Hepatocyte (in vitro differentiated cells): ENCODE data around the gene SH3GL2. TPM values are rescaled to one million over a fixed set of nuclear protein-coding genes. Genes with fewer than 3 reads are reported as not detected.

ENCODE experiments used
- DNase-seq: peaks from one replicate; pipeline ENCODE4 v3.0.0-alpha.2; 2016; ENCODE audit warnings: low spot score
- H2AFZ ChIP-seq: fragments of 200-600 bp; sonication (generic); 2 replicates; pipeline ENCODE4 v1.6.0; 2016; ENCODE audit warnings: antibody characterized with exemption, mild to moderate bottlenecking
- H3K27ac ChIP-seq: fragments of 200-600 bp; sonication (generic); 2 replicates; pipeline ENCODE4 v1.5.1; 2016; ENCODE audit warnings: mild to moderate bottlenecking
- H3K27me3 ChIP-seq: fragments of 200-600 bp; sonication (generic); 2 replicates; pipeline ENCODE4 v1.6.1; 2016
- H3K36me3 ChIP-seq: fragments of 200-600 bp; sonication (generic); replicated peaks from 2 replicates; pipeline ENCODE4 v1.5.1; 2016; ENCODE audit warnings: low read depth; ENCODE audit not compliant: insufficient read depth
- H3K4me1 ChIP-seq: fragments of 200-600 bp; sonication (generic); 2 replicates; pipeline ENCODE4 v1.5.1; 2016; ENCODE audit warnings: mild to moderate bottlenecking, moderate library complexity; ENCODE audit not compliant: insufficient read depth
- H3K4me2 ChIP-seq: fragments of 200-600 bp; sonication (generic); 2 replicates; pipeline ENCODE4 v1.6.0; 2016
- H3K4me3 ChIP-seq: fragments of 200-600 bp; sonication (generic); 2 replicates; pipeline ENCODE4 v1.5.1; 2016; ENCODE audit warnings: mild to moderate bottlenecking
- H3K79me2 ChIP-seq: fragments of 200-600 bp; sonication (generic); 2 replicates; pipeline ENCODE4 v1.6.0; 2017; ENCODE audit warnings: mild to moderate bottlenecking
- H3K9me2 ChIP-seq: fragments of 200-600 bp; sonication (generic); replicated peaks from 2 replicates; pipeline ENCODE4 v1.6.0; 2017; ENCODE audit warnings: mild to moderate bottlenecking; ENCODE audit not compliant: insufficient read depth
- H3K9me3 ChIP-seq: fragments of 200-600 bp; sonication (generic); 2 replicates; pipeline ENCODE4 v1.5.1; 2016; ENCODE audit warnings: low read depth, mild to moderate bottlenecking
- H4K20me1 ChIP-seq: fragments of 200-600 bp; sonication (generic); 2 replicates; pipeline ENCODE4 v1.6.0; 2016; ENCODE audit warnings: mild to moderate bottlenecking; ENCODE audit not compliant: insufficient read depth, poor library complexity, severe bottlenecking
- EZH2 ChIP-seq: fragments of 200-600 bp; sonication (generic); IDR thresholded peaks from 2 replicates; pipeline ENCODE4 v1.6.1; 2016; ENCODE audit warnings: antibody characterized with exemption, mild to moderate bottlenecking, borderline replicate concordance
- EZH2phosphoT487 ChIP-seq: fragments of 200-600 bp; sonication (generic); IDR thresholded peaks from one replicate; pipeline ENCODE4 v1.6.1; 2018; ENCODE audit warnings: antibody characterized with exemption, mild to moderate bottlenecking, low read depth, moderate library complexity; ENCODE audit not compliant: unreplicated experiment, severe bottlenecking
- WGBS: methylation state at CpG from one replicate; pipeline ENCODE4 v1.1.6; 2016; ENCODE audit warnings: low lambda C conversion rate; ENCODE audit errors: missing lambda C conversion rate; 5-methylcytosine and 5-hydroxymethylcytosine counted together
- polyA plus RNA-seq: library from polyadenylated mRNA; unstranded; fragments of >200 nt; fragmentation: Nextera tagmentation; extraction: Ambion mirVana; gene quantifications from 2 replicates; pipeline ENCODE4 v1.2.1, GENCODE V29; 2016
- total RNA-seq: library from RNA; depleted of rRNA; stranded (reverse); fragments of >200 nt; gene quantifications from 2 replicates; pipeline ENCODE4 v1.2.3, GENCODE V29; 2014
- TF ChIP-seq, protein P1 (sequence below): fragments of 200-600 bp; sonication (generic); IDR thresholded peaks from 2 replicates; pipeline ENCODE4 v1.5.1; 2016; ENCODE audit warnings: antibody characterized with exemption, mild to moderate bottlenecking; ENCODE audit not compliant: poor library complexity

The SH3GL2 gene
- total and polyA plus RNA-seq, 2 experiments from 2014 or later = 2.8 to 5.8 TPM

DNA sequence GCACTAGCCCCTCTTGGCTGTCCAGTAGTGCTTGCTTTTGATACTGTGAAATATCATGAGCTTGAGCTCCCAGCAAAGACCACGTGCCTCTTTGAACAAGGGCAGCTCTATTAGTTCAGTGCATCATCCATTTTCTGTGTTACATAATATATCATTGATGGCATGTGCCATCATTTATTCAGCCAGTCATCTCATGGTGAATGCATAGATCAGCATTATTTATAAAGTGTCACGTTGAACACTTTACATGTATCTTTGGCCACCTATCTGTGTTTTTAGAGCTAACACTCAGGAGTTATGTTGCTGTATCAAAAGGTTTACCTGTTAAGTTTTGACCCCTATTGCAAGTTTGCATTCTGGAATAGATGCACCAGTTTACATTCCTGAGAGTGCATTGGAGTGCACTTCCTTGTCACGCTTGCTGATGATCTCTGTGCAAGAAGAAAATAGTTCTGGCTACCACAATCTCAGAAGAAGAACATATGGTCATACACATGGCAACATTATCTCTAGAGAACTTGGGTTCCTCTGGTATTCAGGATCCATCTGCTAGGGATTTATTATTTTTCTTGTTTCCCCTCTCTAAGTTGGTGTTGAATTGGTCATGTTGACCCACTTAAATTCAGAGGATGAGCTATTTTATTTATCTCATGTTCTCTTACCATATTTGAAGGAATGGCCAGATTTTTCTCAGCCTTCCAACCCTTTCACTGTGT, 120.9 kb downstream of the SH3GL2 start:
- H3K27me3 ChIP-seq = no peaks in the 10 kb centered on the region
- no peaks in the 10 kb centered on the region for H3K9me3 ChIP-seq
- H4K20me1 ChIP-seq = no peaks in the 10 kb centered on the region
- H3K4me2 ChIP-seq = no peak overlapping the region
- no peaks in the 10 kb centered on the region for H3K36me3 ChIP-seq
- no peak overlapping the region for H2AFZ ChIP-seq
- TF ChIP-seq, protein P1, sequence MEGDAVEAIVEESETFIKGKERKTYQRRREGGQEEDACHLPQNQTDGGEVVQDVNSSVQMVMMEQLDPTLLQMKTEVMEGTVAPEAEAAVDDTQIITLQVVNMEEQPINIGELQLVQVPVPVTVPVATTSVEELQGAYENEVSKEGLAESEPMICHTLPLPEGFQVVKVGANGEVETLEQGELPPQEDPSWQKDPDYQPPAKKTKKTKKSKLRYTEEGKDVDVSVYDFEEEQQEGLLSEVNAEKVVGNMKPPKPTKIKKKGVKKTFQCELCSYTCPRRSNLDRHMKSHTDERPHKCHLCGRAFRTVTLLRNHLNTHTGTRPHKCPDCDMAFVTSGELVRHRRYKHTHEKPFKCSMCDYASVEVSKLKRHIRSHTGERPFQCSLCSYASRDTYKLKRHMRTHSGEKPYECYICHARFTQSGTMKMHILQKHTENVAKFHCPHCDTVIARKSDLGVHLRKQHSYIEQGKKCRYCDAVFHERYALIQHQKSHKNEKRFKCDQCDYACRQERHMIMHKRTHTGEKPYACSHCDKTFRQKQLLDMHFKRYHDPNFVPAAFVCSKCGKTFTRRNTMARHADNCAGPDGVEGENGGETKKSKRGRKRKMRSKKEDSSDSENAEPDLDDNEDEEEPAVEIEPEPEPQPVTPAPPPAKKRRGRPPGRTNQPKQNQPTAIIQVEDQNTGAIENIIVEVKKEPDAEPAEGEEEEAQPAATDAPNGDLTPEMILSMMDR = no peak
- no peak for TF ChIP-seq EZH2
- no peak for TF ChIP-seq EZH2phosphoT487
- no peaks in the 10 kb centered on the region for H3K79me2 ChIP-seq
- WGBS = 89% methylated on average over 3 of the region's 3 CpGs
- no peaks in the 10 kb centered on the region for H3K9me2 ChIP-seq
- H3K4me1 ChIP-seq = no peaks in the 10 kb centered on the region
- no peak overlapping the region for H3K4me3 ChIP-seq
- no peak overlapping the region for H3K27ac ChIP-seq
- no peak for DNase-seq

DNA sequence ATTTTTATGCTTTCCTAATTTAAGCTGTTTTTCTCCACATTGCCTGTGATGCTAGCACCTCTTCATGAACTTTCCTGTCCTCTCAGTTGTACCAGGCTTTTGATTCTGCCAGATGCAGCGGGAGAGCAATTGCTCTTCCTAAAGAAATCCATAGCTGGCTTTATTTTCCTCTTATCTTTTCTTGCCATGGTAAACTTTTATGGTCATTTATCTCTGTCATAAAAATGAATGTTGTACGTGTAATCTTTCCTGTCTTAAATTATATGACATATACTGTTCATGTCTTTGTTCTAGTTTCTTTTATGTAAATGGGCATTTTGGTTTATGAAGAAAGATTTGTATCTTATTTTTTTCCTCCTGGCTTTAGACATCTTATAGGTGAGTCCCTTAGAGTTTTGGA, 127.5 kb downstream of the SH3GL2 start:
- H3K4me1 ChIP-seq = no peaks in the 10 kb centered on the region
- TF ChIP-seq EZH2phosphoT487 (no peak), EZH2 (no peak)
- TF ChIP-seq, protein P1 = no peak
- H3K36me3 ChIP-seq = no peaks in the 10 kb centered on the region
- 44% methylated on average over 2 of the region's 2 CpGs for WGBS
- H3K9me3 ChIP-seq = no peaks in the 10 kb centered on the region
- no peaks in the 10 kb centered on the region for H3K27me3 ChIP-seq
- H3K4me3 ChIP-seq = no peak overlapping the region
- H2AFZ ChIP-seq = no peak overlapping the region
- H3K9me2 ChIP-seq = no peaks in the 10 kb centered on the region
- no peak for DNase-seq
- H3K4me2 ChIP-seq = peak overlapping the region; percentile 3
- no peaks in the 10 kb centered on the region for H4K20me1 ChIP-seq
- H3K27ac ChIP-seq = no peak overlapping the region
- H3K79me2 ChIP-seq = no peaks in the 10 kb centered on the region

DNA sequence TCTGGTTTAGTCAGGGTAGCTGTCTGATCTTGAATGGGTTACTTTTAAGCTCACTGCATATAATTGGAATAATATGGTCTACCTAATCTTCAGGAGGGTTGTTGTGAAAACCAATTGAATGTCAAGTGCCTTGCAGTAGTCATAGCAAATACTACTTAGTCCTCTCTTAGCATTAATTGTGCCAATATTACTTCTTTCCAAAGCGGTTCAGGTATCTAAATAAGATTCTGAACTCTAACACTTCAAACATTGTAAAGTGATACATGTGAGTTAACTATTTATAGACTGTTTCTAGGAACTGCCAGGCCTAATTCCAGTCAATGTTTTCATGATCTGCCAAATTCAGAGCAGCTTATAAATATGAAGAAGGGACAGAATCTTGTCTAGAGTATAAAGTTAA, 140.2 kb downstream of the SH3GL2 start:
- Histone ChIP-seq H4K20me1 (no peaks in the 10 kb centered on the region), H2AFZ (no peak overlapping the region)
- 63% methylated on average over 1 of the region's 1 CpG for WGBS

More for the DNA sequence above, 140.2 kb downstream of the SH3GL2 start:
- Histone ChIP-seq H3K9me3 (peaks cover 6% of the 10 kb centered on the region), H3K27ac (no peak overlapping the region), H3K79me2 (no peaks in the 10 kb centered on the region), H3K36me3 (no peaks in the 10 kb centered on the region), H3K27me3 (no peaks in the 10 kb centered on the region), H3K4me2 (no peak overlapping the region), H3K9me2 (no peaks in the 10 kb centered on the region), H3K4me3 (no peak overlapping the region), H3K4me1 (no peaks in the 10 kb centered on the region)
- no peak for DNase-seq
- no peak for TF ChIP-seq EZH2
- no peak for TF ChIP-seq EZH2phosphoT487
- TF ChIP-seq, protein P1 = no peak
